Esophagus muscularis mucosa (tissue), 4 donors: ENCODE results near the gene SMS. TPM values are rescaled to one million over a fixed set of nuclear protein-coding genes. Genes with fewer than 3 reads are reported as not detected.
A peak's percentile ranks its signal among the peaks of the same experiment; 100 is the strongest.

Experiments used
- DNase-seq: peaks from one replicate; pipeline ENCODE4 v3.0.0-alpha.2; 2017; ENCODE audit errors: extremely low spot score
- H3K27ac ChIP-seq, 4 donors: fragments of 200-600 bp; sonication (generic); replicated peaks in 1 of 4; 1 replicate in 3 of 4; 2 replicates in 1 of 4; pipeline ENCODE4 v1.5.1; 2016 to 2019; ENCODE audit warnings: mild to moderate bottlenecking in 1 of 4
- H3K27me3 ChIP-seq, 4 donors: fragments of 200-600 bp; sonication (generic); one replicate each; pipeline versions ENCODE4 v1.5.1 to v1.6.0; 2016 to 2019
- H3K36me3 ChIP-seq, 4 donors: fragments of 200-600 bp; sonication (generic); one replicate each; pipeline ENCODE4 v1.5.1; 2016 to 2019
- H3K4me1 ChIP-seq, 4 donors: fragments of 200-600 bp; sonication (generic); one replicate each; pipeline ENCODE4 v1.5.1; 2016 to 2019
- H3K4me3 ChIP-seq, 4 donors: fragments of 200-600 bp; sonication (generic); 1 replicate in 2 of 4; 2 replicates in 2 of 4; pipeline ENCODE4 v1.5.1; 2016 to 2019; ENCODE audit warnings: mild to moderate bottlenecking in 4 of 4, moderate library complexity in 1 of 4
- H3K9me3 ChIP-seq, 4 donors: fragments of 200-600 bp; sonication (generic); 1 replicate in 3 of 4; 2 replicates in 1 of 4; pipeline ENCODE4 v1.5.1; 2016 to 2019
- EP300 ChIP-seq: sonication (generic); formaldehyde crosslinking; IDR thresholded peaks from one replicate; pipeline ENCODE4 v1.6.1; 2017; ENCODE audit warnings: antibody characterized with exemption
- POLR2A ChIP-seq: fragments of 450-650 bp; IDR thresholded peaks from one replicate; pipeline ENCODE4 v1.6.1; 2017; ENCODE audit warnings: antibody characterized with exemption, moderate library complexity, mild to moderate bottlenecking, low read depth
- POLR2AphosphoS5 ChIP-seq, 2 donors: sonication (generic); formaldehyde crosslinking; IDR thresholded peaks; one replicate each; pipeline ENCODE4 v1.6.1; 2017; ENCODE audit warnings: antibody characterized with exemption in 2 of 2
- WGBS: methylation state at CpG from one replicate; pipeline ENCODE4 v1.1.5; 2018; 5-methylcytosine and 5-hydroxymethylcytosine counted together
- intact Hi-C: fragments of 100-400 bp; cut with DNase I; formaldehyde crosslinking; loops from one replicate; pipeline ENCODE4 v1.15.1; 2023
- total RNA-seq, 4 donors: library from RNA; depleted of rRNA; stranded (reverse); fragments of >200 nt; gene quantifications; one replicate each; pipeline versions ENCODE4 v1.1.0 to v1.2.1, GENCODE V29; 2016
- TF ChIP-seq, protein P1 (sequence below), 3 experiments: fragments of 200-600 bp in 2 of 3; fragments of 450-650 bp in 1 of 3; sonication (generic) in 2 of 3; IDR thresholded peaks; one replicate each; pipeline ENCODE4 v1.5.1; 2017 to 2019; ENCODE audit warnings: antibody characterized with exemption in 3 of 3, mild to moderate bottlenecking in 2 of 3, moderate library complexity in 1 of 3

The SMS gene
- 10 to 100 TPM; 56.3 to 79.7 (median 65.6) TPM for total RNA-seq

DNA sequence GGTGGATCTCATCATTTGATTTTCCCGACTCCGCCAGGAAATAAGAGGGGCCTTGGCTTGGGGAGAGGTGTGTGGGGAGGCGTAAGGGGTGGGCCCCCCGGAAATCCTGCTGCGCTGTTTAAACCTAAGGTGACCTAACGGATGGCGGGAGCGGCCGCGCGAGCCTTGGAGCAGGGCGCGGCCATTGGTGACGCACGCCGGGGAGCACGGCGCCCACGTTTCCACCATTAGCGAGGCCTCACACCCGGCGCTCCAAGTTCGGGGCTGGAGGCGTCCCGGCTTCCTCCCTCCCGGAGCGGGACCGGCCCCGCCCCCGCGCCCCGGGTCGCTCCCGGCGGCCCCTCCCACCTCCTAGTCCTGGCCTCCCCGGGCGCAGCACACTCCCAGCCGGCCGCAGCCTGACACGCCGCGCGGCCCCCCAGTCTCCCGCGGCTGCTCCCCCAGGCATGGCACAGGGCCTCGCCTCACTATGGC is at the start of gene SMS:
SMS (plus strand) TSS at position 354 of the 474 bp plus-strand sequence; CDS start at position 470, 116 bp downstream.
- WGBS: 41% methylated on average over 5 of the region's 46 CpGs
- DNase-seq: no peak
- intact Hi-C loops: no loop called here
- Histone ChIP-seq H3K9me3 (no peaks in the 10 kb centered on the region), H3K4me3 (peak within 1 kb of the TSS; percentile 63 to 78 (median 64)), H3K27me3 (no peaks in the 10 kb centered on the region), H3K36me3 (no peaks in the 10 kb centered on the region), H3K4me1 (peaks cover 0 to 30% (median 19%) of the 10 kb centered on the region in 4 donors), H3K27ac (peak within 1 kb of the TSS; percentile 73 to 84 (median 82))
- TF ChIP-seq POLR2A (peak; percentile 57), POLR2AphosphoS5 (IDR thresholded peaks at IDR 0.05) (peak; percentile 42 to 78)
- TF ChIP-seq, protein P1, sequence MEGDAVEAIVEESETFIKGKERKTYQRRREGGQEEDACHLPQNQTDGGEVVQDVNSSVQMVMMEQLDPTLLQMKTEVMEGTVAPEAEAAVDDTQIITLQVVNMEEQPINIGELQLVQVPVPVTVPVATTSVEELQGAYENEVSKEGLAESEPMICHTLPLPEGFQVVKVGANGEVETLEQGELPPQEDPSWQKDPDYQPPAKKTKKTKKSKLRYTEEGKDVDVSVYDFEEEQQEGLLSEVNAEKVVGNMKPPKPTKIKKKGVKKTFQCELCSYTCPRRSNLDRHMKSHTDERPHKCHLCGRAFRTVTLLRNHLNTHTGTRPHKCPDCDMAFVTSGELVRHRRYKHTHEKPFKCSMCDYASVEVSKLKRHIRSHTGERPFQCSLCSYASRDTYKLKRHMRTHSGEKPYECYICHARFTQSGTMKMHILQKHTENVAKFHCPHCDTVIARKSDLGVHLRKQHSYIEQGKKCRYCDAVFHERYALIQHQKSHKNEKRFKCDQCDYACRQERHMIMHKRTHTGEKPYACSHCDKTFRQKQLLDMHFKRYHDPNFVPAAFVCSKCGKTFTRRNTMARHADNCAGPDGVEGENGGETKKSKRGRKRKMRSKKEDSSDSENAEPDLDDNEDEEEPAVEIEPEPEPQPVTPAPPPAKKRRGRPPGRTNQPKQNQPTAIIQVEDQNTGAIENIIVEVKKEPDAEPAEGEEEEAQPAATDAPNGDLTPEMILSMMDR (IDR thresholded peaks at IDR 0.05): no peak

DNA sequence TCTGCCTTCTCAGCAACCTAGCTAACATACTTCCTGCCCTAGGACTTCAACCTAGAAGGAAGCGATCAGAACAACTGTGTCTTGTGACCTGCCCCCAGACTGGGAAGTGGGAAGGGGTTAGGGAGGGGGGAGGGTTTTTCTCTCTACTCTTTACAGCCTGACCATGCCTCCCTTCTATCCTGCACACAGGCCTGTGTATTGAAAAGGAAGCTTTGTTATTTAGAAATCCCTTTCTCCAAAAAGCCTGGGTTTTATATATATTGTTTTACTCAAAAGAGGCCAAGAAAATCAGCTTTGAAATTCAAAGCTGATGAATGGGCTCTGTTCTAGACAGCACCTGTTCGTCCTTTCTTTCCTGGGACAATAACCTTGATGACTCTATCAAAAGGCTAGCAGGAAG is 35.2 kb upstream of the SMS start:
- WGBS: 49% methylated on average over 2 of the region's 2 CpGs
- no peak for TF ChIP-seq POLR2A
- TF ChIP-seq, protein P1 (IDR thresholded peaks at IDR 0.05): no peak
- TF ChIP-seq EP300: no peak
- TF ChIP-seq POLR2AphosphoS5 (IDR thresholded peaks at IDR 0.05): no peak
- no peak overlapping the region for H3K27ac ChIP-seq
- no peaks in the 10 kb centered on the region for H3K36me3 ChIP-seq
- peaks cover 0 to 5% (median 0%) of the 10 kb centered on the region in 4 donors for H3K4me1 ChIP-seq
- no peaks in the 10 kb centered on the region for H3K9me3 ChIP-seq
- no peaks in the 10 kb centered on the region for H3K27me3 ChIP-seq
- intact Hi-C loops: no loop called here
- DNase-seq: no peak
- H3K4me3 ChIP-seq: no peak overlapping the region

DNA sequence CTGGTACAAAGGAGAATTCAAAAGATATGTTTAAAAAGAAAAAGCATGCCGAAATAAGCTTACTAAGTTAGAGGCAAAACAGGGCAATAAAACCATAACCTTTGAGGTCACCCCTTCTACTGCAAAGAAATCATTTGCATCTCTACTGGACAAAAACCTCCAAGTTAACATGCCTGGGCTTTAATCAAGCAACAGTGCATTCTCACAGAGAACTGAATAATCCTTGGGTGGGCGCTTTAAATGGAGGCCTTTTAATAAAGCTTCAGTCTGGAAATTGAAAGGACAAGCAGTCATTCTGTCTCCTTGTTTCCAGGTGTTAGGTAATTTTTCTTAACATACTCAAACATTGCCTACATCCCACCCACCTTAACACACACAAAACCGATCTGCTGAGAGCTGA is 34.6 kb upstream of the SMS start:
- H3K36me3 ChIP-seq: no peaks in the 10 kb centered on the region
- H3K27me3 ChIP-seq: no peaks in the 10 kb centered on the region
- DNase-seq: no peak
- intact Hi-C loops: no loop called here
- H3K27ac ChIP-seq: no peak overlapping the region
- H3K4me3 ChIP-seq: no peak overlapping the region
- TF ChIP-seq EP300 (no peak), POLR2AphosphoS5 (IDR thresholded peaks at IDR 0.05) (no peak), POLR2A (no peak)
- TF ChIP-seq, protein P1 (IDR thresholded peaks at IDR 0.05): no peak
- H3K9me3 ChIP-seq: no peaks in the 10 kb centered on the region
- peaks cover 0 to 5% (median 0%) of the 10 kb centered on the region in 4 donors for H3K4me1 ChIP-seq
- 76% methylated on average over 3 of the region's 3 CpGs for WGBS

DNA sequence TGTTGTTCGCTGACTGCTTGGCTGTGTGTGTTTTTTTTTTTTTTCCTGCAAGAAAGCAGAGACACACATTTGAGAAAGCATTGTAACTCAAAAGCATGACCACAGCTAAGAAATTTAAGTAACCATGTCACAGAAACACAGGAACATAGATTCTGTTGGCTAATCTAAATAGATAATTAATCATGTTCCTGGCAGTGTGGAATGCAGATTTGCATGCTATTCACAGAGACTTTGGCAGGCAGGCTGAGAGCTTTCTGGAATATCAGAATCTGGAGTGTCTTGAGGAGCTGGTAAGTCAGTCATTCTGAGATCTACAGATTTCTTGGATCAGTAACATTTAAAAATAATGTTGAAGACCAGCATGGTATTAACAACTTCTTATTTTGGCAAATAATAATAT is 33.2 kb upstream of the SMS start:
- no peak overlapping the region for H3K4me3 ChIP-seq
- peaks cover 0 to 5% (median 0%) of the 10 kb centered on the region in 4 donors for H3K4me1 ChIP-seq
- intact Hi-C loops: no loop called here
- no peak for DNase-seq
- H3K27me3 ChIP-seq: no peaks in the 10 kb centered on the region
- H3K36me3 ChIP-seq: no peaks in the 10 kb centered on the region
- WGBS: 54% methylated on average over 1 of the region's 1 CpG
- no peaks in the 10 kb centered on the region for H3K9me3 ChIP-seq
- no peak for TF ChIP-seq POLR2A
- TF ChIP-seq, protein P1 (IDR thresholded peaks at IDR 0.05): no peak
- no peak for TF ChIP-seq POLR2AphosphoS5 (IDR thresholded peaks at IDR 0.05)
- TF ChIP-seq EP300: no peak
- no peak overlapping the region for H3K27ac ChIP-seq

DNA sequence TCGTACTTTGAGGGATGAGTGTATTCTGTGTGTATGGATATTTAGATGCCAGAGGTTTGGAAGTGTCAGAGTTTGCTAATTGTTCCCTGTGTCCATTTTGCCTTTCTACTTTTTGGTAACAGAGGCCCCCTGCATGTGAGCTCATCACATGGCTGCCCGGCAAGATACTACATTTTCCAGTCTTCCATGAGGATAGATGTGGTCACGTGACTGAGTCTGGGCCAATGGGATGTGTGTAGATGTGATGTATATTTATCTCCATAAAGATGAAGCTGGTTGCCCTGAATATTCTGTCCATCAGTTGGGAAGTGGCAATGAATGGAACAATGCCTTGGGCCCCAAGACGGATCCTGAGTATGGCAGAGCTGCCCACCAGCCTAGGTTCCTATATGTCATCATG is 29.0 kb upstream of the SMS start:
- Histone ChIP-seq H3K4me1 (peaks cover 0 to 5% (median 0%) of the 10 kb centered on the region in 4 donors), H3K27me3 (no peaks in the 10 kb centered on the region), H3K4me3 (no peak overlapping the region), H3K9me3 (no peaks in the 10 kb centered on the region), H3K36me3 (no peaks in the 10 kb centered on the region), H3K27ac (no peak overlapping the region)
- no peak for DNase-seq
- no peak for TF ChIP-seq EP300
- TF ChIP-seq POLR2A: no peak
- TF ChIP-seq POLR2AphosphoS5 (IDR thresholded peaks at IDR 0.05): no peak
- TF ChIP-seq, protein P1 (IDR thresholded peaks at IDR 0.05): no peak
- WGBS: 86% methylated on average over 4 of the region's 4 CpGs
- intact Hi-C loops: no loop called here
